Activated naive CD8-positive, alpha-beta T cell (primary cell): Measurements from ENCODE around the gene HSF4.

Source experiments
- H3K27ac Mint-ChIP-seq: one replicate; pipeline ENCODE4 v1.8.0; 2021; ENCODE audit warnings: mixed read lengths
- H3K27me3 Mint-ChIP-seq: one replicate; pipeline ENCODE4 v1.8.0; 2021; ENCODE audit warnings: mixed read lengths
- H3K36me3 Mint-ChIP-seq: one replicate; pipeline ENCODE4 v1.8.0; 2021; ENCODE audit warnings: mixed read lengths
- H3K4me1 Mint-ChIP-seq: one replicate; pipeline ENCODE4 v1.8.0; 2021; ENCODE audit warnings: low read depth, mixed read lengths
- H3K4me3 Mint-ChIP-seq: one replicate; pipeline ENCODE4 v1.8.0; 2021; ENCODE audit warnings: mild to moderate bottlenecking, mixed read lengths
- H3K9me3 Mint-ChIP-seq: one replicate; pipeline ENCODE4 v1.8.0; 2021; ENCODE audit warnings: low read depth, mixed read lengths

Gene HSF4

DNA sequence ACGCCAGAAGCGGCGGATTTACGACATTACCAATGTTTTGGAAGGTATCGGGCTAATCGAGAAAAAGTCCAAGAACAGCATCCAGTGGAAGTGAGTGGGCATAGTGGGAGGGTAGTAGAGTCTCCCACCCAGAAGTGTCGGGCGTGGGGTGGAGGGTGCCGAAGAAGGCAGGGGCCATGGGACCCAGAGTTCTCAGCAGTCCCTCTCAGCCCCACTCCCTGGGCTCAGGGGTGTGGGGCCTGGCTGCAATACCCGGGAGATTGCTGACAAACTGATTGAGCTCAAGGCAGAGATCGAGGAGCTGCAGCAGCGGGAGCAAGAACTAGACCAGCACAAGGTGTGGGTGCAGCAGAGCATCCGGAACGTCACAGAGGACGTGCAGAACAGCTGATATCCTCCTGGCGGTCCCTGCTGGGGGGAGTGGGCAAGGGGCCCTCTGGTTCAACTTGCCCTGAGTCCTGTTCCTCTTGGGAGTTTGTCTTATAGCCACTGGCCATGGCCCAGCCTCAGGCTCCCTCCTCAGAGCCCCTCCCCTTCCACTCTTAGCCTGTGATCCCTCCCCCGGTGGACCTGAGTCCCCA is 28.3 kb downstream of the HSF4 start:
- peak overlapping the region; percentile 72 for H3K27ac Mint-ChIP-seq
- peaks cover 34% of the 10 kb centered on the region for H3K4me1 Mint-ChIP-seq
- no peaks in the 10 kb centered on the region for H3K36me3 Mint-ChIP-seq
- H3K4me3 Mint-ChIP-seq = peak overlapping the region; percentile 94
- H3K27me3 Mint-ChIP-seq = peaks cover 1% of the 10 kb centered on the region
- no peaks in the 10 kb centered on the region for H3K9me3 Mint-ChIP-seq

- H3K27ac Mint-ChIP-seq = peak overlapping the region; percentile 61
- no peaks in the 10 kb centered on the region for H3K9me3 Mint-ChIP-seq
- H3K4me1 Mint-ChIP-seq = peaks cover 34% of the 10 kb centered on the region
- H3K27me3 Mint-ChIP-seq = no peaks in the 10 kb centered on the region
- H3K4me3 Mint-ChIP-seq = peak overlapping the region; percentile 94
- H3K36me3 Mint-ChIP-seq = no peaks in the 10 kb centered on the region
These were observed 29.0 kb downstream of the HSF4 start for GRCh38 chr16:67193536-67193935.

DNA sequence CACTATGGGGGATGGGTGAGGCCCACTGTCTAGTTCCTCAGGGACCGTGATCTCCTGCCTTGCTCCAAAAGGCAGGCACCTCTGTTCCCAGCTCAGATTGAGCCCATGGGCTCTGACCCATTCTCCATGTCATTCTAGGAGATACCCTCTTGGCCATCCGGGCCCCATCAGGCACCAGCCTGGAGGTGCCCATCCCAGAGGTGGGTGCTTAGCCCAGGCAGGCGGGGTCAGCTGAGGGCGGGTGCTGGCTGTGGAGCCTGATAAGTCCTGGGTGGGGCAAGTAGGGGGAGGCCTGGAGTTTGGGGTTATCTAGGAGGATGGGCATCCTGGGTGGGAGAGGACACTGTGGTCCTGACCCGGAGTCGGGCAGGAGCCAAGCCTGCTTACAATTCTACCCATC is 29.7 kb downstream of the HSF4 start:
- no peak overlapping the region for H3K27ac Mint-ChIP-seq
- H3K27me3 Mint-ChIP-seq = no peaks in the 10 kb centered on the region
- H3K4me1 Mint-ChIP-seq = peaks cover 34% of the 10 kb centered on the region
- H3K9me3 Mint-ChIP-seq = no peaks in the 10 kb centered on the region
- H3K36me3 Mint-ChIP-seq = no peaks in the 10 kb centered on the region
- peak overlapping the region; percentile 94 for H3K4me3 Mint-ChIP-seq

GRCh38 chr16:67195676-67196075 is 31.1 kb downstream of the HSF4 start:
- peaks cover 34% of the 10 kb centered on the region for H3K4me1 Mint-ChIP-seq
- H3K4me3 Mint-ChIP-seq = peak overlapping the region; percentile 38
- H3K9me3 Mint-ChIP-seq = no peaks in the 10 kb centered on the region
- H3K27me3 Mint-ChIP-seq = no peaks in the 10 kb centered on the region
- H3K36me3 Mint-ChIP-seq = no peaks in the 10 kb centered on the region
- H3K27ac Mint-ChIP-seq = no peak overlapping the region

DNA sequence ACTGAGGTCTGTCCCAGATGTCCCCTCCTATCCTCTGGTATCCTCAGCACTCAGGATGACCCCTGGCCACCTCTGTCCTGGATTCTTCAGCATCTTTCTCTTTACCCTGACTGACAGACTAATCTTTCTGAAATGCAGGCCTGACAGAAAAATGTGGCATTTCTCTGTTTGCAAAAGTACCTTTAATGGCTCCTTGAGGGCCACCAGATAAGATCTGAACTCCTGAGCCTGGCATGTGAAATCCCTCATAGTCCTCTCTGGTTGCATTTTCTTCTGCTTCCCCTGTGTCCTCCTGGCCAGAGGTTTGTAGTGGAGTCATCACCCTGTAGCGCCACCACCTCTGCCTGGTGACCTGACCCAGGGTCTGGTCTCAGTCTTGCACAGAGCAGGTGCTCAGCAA is 32.3 kb downstream of the HSF4 start:
- Mint-ChIP-seq H3K27me3 (no peaks in the 10 kb centered on the region), H3K27ac (no peak overlapping the region), H3K9me3 (no peaks in the 10 kb centered on the region), H3K4me1 (peaks cover 28% of the 10 kb centered on the region), H3K4me3 (no peak overlapping the region), H3K36me3 (no peaks in the 10 kb centered on the region)

DNA sequence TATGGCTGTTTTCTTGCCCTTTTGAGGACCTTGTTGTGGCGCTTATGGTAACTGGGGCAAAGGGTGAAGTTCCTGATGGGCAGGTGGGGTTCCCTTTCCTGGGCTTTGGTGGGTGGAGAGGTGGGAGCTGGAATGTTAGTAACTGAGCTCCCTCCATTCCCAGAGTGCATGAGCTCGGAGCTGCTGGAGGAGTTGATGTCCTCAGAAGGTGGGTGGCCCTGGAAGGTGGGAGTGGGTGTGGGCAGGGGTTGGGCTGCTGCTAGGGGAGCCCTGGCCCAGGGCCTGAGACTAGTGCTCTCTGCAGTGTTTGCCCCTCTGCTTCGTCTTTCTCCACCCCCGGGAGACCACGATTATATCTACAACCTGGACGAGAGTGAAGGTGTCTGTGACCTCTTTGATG is 33.2 kb downstream of the HSF4 start:
- Mint-ChIP-seq H3K27ac (no peak overlapping the region), H3K36me3 (no peaks in the 10 kb centered on the region), H3K4me1 (peaks cover 24% of the 10 kb centered on the region), H3K27me3 (no peaks in the 10 kb centered on the region), H3K9me3 (no peaks in the 10 kb centered on the region), H3K4me3 (no peak overlapping the region)

GRCh38 chr16:67198238-67198734 is 33.7 kb downstream of the HSF4 start:
- Mint-ChIP-seq H3K4me3 (no peak overlapping the region), H3K9me3 (no peaks in the 10 kb centered on the region), H3K36me3 (no peaks in the 10 kb centered on the region), H3K27me3 (no peaks in the 10 kb centered on the region), H3K4me1 (peaks cover 20% of the 10 kb centered on the region), H3K27ac (no peak overlapping the region)

- H3K4me3 Mint-ChIP-seq = no peak within 1 kb of the TSS
- H3K27ac Mint-ChIP-seq = no peak within 1 kb of the TSS
- H3K9me3 Mint-ChIP-seq = no peaks in the 10 kb centered on the region
- no peaks in the 10 kb centered on the region for H3K36me3 Mint-ChIP-seq
- H3K4me1 Mint-ChIP-seq = peaks cover 13% of the 10 kb centered on the region
- H3K27me3 Mint-ChIP-seq = no peaks in the 10 kb centered on the region
These were observed 34.7 kb downstream of the HSF4 start, which contains the start of gene ELMO3 for GRCh38 chr16:67199011-67199807. Gene ELMO3 (plus strand): TSS chr16:67199131. CDS start chr16:67199327, 196 bp downstream.

- Mint-ChIP-seq H3K27me3 (no peaks in the 10 kb centered on the region), H3K36me3 (no peaks in the 10 kb centered on the region), H3K4me1 (peaks cover 13% of the 10 kb centered on the region), H3K4me3 (no peak overlapping the region), H3K27ac (no peak overlapping the region), H3K9me3 (no peaks in the 10 kb centered on the region)
These were observed 35.3 kb downstream of the HSF4 start for GRCh38 chr16:67199808-67200198.

- Mint-ChIP-seq H3K4me1 (peaks cover 12% of the 10 kb centered on the region), H3K9me3 (no peaks in the 10 kb centered on the region), H3K4me3 (no peak overlapping the region), H3K27me3 (no peaks in the 10 kb centered on the region), H3K36me3 (no peaks in the 10 kb centered on the region), H3K27ac (no peak overlapping the region)
These were observed 35.9 kb downstream of the HSF4 start for GRCh38 chr16:67200491-67200890.

GRCh38 chr16:67201411-67202345 is 37.1 kb downstream of the HSF4 start:
- Mint-ChIP-seq H3K4me3 (no peak overlapping the region), H3K9me3 (no peaks in the 10 kb centered on the region), H3K27me3 (no peaks in the 10 kb centered on the region), H3K36me3 (no peaks in the 10 kb centered on the region), H3K27ac (no peak overlapping the region), H3K4me1 (peaks cover 3% of the 10 kb centered on the region)

GRCh38 chr16:67202426-67202825 is 37.9 kb downstream of the HSF4 start:
- no peaks in the 10 kb centered on the region for H3K9me3 Mint-ChIP-seq
- H3K4me1 Mint-ChIP-seq = no peaks in the 10 kb centered on the region
- H3K4me3 Mint-ChIP-seq = no peak overlapping the region
- H3K36me3 Mint-ChIP-seq = no peaks in the 10 kb centered on the region
- H3K27ac Mint-ChIP-seq = no peak overlapping the region
- no peaks in the 10 kb centered on the region for H3K27me3 Mint-ChIP-seq

DNA sequence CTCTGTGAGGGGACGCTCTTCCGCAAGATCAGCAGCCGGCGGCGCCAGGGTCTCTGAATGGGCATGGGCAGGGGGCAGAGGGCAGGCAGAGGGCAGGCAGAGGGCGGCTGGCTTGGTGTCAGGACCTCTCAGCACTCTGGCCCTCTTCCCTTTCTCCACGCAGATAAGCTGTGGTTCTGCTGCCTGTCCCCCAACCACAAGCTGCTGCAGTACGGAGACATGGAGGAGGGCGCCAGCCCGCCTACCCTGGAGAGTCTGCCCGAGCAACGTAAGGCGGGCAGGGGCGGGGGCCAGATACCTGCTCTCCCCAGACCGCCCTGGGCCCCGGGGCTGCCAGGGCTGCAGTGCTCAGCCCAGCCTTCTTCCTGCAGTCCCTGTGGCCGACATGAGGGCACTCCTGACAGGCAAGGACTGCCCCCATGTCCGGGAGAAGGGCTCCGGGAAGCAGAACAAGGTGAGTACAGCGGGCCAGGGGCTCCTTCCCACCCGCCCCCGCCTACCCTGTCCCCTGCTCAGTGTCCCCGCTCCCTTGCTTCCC is 38.5 kb downstream of the HSF4 start:
- no peaks in the 10 kb centered on the region for H3K9me3 Mint-ChIP-seq
- no peak overlapping the region for H3K27ac Mint-ChIP-seq
- no peaks in the 10 kb centered on the region for H3K36me3 Mint-ChIP-seq
- no peak overlapping the region for H3K4me3 Mint-ChIP-seq
- H3K27me3 Mint-ChIP-seq = no peaks in the 10 kb centered on the region
- no peaks in the 10 kb centered on the region for H3K4me1 Mint-ChIP-seq

- Mint-ChIP-seq H3K36me3 (no peaks in the 10 kb centered on the region), H3K4me1 (no peaks in the 10 kb centered on the region), H3K27me3 (no peaks in the 10 kb centered on the region), H3K9me3 (no peaks in the 10 kb centered on the region), H3K27ac (peak overlapping the region; percentile 22), H3K4me3 (no peak overlapping the region)
These were observed 39.5 kb downstream of the HSF4 start for GRCh38 chr16:67204076-67204475.
